Left cardiac atrium (tissue), 4 donors: Measurements from ENCODE around the gene TACR2. TPM values are rescaled to one million over a fixed set of nuclear protein-coding genes. Genes with fewer than 3 reads are reported as not detected.
A peak's percentile ranks its signal among the peaks of the same experiment; 100 is the strongest.

Source experiments
- ATAC-seq, 2 donors: fragments of 200-7000 bp; cut with Tn5 transposase; one replicate each; pipeline ENCODE4 v1.9.1; 2020; ENCODE audit warnings: mild to moderate bottlenecking in 2 of 2, moderate library complexity in 2 of 2
- DNase-seq: peaks from one replicate; pipeline ENCODE4 v3.0.0-alpha.2; 2020
- intact Hi-C, 2 donors: fragments of 100-400 bp; cut with DNase I; formaldehyde crosslinking; loops; one replicate each; pipeline versions ENCODE4 v1.14.1 to v1.15.1; 2022 to 2023
- total RNA-seq, 2 donors: library from RNA; stranded (reverse); fragmentation: NEBNext Ultra II Directional; extraction: Animal tissue kit (Norgen Biotek cat#: 25700); gene quantifications; one replicate each; pipeline ENCODE4 v1.2.1, GENCODE V29; 2021
- donor health status: DM: no; HTN: yes; CAD: no.
- donor health status: DM: no; HTN: yes; CAD: no; lungs with severe emphysema.
- donor health status: DM: yes; HTN: yes; CAD: no.
- donor health status: Dilated cardiomyopathy.

The TACR2 gene
- total RNA-seq, 2 donors from 2014 or later = 0.24 to 0.31 TPM

DNA sequence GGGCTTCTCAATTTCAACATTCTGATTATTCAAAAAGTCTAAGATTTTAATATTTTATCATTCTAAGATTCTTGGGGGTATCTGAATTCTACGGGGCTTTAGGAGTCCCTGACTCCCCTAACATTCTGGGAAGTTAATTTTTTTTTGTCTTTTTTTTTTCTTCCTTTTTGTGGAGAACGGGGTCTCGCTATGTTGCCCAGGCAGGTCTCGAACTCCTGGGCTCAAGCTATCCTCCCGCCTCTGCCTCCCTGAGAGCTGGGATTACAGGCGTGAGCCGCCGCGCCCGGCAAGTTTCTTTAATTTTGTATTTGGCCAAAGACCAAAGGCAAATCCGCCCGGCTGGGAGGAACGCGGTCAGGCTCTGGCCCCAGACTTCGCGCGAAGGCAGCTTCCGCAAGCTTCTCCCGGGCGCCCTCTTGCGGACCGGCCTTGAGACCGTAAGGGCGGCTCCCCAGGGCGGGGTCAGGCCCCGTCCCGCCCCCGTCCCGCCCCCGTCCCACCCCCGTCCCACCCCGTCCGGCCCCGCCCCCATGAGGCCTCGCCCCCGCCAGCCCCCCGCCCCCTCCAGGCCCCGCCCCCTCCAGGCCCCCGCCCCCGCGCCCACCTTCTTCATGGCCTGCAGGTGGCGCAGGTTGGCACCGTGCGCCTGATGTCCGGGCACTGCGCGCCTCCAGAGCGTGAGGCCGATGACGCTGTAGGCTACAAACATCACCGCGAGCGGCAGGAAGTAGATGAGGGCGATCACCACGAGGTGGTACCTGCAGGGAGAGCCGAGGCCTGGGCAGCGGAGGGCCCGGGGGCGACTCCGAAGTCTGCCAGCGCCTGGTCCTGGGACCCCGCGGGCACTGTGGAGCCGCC, 8.2 kb downstream of the TACR2 start:
- peak; percentile 97 for DNase-seq
- ATAC-seq = peak; percentile 86 to 90
- intact Hi-C loops = no loop called here

- peak; percentile 28 for DNase-seq
- peak in 1 of 2 donors; percentile 1 for ATAC-seq
- intact Hi-C loops = no loop called here
These were observed 9.0 kb downstream of the TACR2 start for GRCh38 chr10:69407621-69408301.

- intact Hi-C loops = no loop called here
- DNase-seq (peak; percentile 23), ATAC-seq (no peak)
These were observed 9.7 kb downstream of the TACR2 start for GRCh38 chr10:69406816-69407580.

DNA sequence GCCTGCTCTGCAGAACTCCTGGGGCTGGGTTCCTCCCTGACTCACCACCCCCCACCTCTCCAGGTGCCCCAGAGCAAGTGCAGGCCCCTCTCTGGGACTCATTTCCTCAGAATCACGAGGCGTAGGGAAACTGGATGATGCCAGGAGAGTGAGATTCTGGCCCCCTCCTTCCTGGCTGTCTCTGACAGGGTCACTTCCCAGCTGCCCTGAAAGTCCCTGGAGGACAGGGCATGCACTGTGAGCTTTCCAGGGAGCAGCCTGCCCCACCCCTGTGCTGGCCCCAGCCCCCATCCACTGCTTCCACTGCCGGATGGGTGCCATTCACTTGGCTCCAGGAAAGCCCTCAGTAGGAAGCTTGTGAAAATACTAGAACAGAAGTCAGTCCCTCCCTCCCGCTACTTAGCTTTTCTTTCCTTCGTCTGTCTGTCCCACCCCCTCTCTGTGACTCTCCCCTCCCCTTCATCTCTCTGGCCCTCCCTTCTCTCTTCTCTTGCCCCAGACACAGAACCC, 10.4 kb downstream of the TACR2 start:
- ATAC-seq (peak; percentile 13 to 34), DNase-seq (peak; percentile 70)
- intact Hi-C loops = no loop called here

- DNase-seq (no peak), ATAC-seq (no peak)
- intact Hi-C loops = no loop called here
These were observed 11.5 kb downstream of the TACR2 start for GRCh38 chr10:69405221-69405620.

DNA sequence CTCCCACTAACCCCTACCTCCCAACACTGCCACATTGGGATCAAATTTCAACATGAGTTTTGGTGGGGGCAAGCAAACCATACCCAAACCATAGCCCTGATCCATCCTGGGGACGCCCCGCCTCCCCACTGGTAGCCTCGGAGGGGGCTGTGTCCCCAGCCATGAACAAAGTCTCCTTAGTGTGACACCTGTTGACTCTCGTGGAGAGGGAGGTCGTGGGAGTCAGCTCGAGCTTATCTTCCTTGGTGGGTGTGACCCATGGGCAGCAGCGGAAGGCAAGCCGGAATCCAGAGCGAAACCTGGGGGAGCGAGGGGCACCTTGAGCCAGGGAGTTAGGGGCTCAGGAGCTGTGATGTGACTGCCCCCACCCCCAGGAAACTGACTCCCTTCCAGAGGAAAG, 11.9 kb downstream of the TACR2 start:
- peak; percentile 14 for DNase-seq
- intact Hi-C loops = no loop called here
- ATAC-seq = no peak

DNA sequence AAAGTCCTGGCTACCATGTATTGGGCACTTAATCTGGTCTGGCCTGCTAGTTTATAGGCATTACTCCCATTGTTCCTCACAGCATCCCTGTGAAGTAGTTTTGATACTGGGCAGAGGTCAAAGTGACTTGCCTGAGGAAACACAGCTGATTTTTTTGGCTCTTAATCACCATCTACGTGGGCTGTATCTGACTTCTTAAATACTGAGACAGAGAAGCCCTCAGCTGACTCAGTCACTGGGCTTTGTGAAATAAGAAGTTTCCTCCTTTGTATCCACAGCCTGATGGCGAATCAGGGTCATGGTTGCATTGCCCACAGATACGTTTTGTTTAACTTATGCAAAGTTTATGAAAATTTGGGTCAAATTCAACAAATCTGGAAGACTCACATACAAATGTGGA, 13.2 kb downstream of the TACR2 start:
- ATAC-seq (peak in 1 of 2 donors; percentile 2), DNase-seq (peak; percentile 20)
- intact Hi-C loops = no loop called here

DNA sequence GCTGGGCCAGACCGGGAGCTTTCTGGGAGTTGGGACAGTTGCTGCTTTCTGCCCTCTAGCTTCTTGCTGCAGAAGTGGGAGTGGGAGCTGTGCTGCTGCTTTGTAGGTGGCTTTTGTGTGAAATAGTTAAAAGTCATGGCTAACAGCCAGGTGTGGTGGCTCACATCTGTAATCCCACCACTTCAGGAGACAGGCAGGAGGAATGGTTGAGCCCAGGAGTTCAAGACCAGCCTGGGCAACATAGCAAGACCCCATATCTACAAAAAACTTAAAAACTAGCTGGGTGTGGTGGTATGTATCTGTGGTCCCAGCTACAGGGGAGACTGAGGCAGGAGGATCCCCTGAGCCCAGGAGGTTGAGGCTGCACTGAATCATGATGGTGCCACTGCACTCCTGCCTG, 13.7 kb downstream of the TACR2 start:
- intact Hi-C loops = no loop called here
- DNase-seq = no peak

GRCh38 chr10:69402386-69402785, 14.3 kb downstream of the TACR2 start:
- DNase-seq (no peak), ATAC-seq (no peak)
- intact Hi-C loops = no loop called here

More for the DNA sequence above, 13.7 kb downstream of the TACR2 start:
- ATAC-seq = no peak

GRCh38 chr10:69401416-69401815, 15.3 kb downstream of the TACR2 start:
- DNase-seq (no peak), ATAC-seq (no peak)
- intact Hi-C loops = no loop called here

DNA sequence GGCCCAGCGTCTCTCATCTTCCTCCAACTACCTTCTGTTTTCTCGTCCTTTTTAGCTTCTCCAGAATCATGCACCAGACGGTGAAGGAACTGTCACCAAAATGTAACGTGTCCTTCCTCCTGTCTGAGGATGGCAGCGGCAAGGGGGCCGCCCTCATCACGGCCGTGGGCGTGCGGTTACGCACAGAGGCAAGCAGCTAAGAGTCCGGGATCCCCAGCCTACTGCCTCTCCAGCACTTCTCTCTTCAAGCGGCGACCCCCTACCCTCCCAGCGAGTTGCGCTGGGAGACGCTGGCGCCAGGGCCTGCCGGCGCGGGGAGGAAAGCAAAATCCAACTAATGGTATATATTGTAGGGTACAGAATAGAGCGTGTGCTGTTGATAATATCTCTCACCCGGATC, 15.8 kb downstream of the TACR2 start:
- DNase-seq (no peak), ATAC-seq (no peak)
- intact Hi-C loops = no loop called here

GRCh38 chr10:69398466-69398865, 18.3 kb downstream of the TACR2 start:
- ATAC-seq = peak; percentile 7 to 30

DNA sequence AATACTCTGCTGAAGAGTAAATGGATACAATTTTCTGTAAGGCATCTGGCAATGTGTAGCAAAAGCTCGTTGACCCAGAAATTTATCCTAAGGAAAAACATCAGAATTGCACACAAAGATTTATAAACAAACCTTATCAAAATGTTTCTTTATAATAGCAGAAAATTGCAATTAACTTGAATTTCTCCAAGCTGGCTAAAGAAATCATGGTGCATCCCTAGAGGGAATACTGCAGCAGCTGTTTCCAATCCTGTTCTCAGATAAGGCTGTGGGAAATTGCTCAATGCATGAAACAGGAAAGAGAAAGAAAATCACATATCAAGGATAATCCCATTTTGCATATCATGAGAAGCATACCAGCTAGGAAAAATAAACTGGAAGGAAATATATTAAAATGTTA, 18.7 kb downstream of the TACR2 start:
- intact Hi-C loops = loop anchor here in 1 of 2 donors (10.0 kb wide), 1 partner anchor 393 kb away; no protein-coding TSS in a partner anchor
- ATAC-seq (peak; percentile 45 to 53), DNase-seq (no peak)

More at GRCh38 chr10:69398466-69398865, 18.3 kb downstream of the TACR2 start:
- no peak for DNase-seq
- intact Hi-C loops = loop anchor here in 1 of 2 donors (10.0 kb wide), 1 partner anchor 394 kb away; no protein-coding TSS in a partner anchor

DNA sequence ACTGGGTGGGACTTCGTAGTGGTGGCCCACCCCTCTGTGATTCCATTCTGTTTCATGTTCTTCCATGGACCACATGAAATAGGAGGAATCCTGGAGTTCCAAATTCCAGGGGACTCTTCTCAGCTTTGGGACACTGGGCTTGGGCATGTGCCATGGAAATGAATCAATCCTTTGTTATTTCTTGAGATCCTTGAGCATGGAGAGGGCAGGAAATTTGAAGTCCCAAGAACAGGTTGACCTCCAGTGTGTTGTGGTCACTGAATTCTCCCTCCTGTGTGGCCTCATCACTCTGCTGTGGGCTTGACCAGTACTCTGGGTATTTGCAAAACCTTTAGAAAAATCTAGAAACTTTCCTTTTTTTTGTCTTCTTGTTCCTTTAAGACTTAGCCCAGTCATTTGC, 22.7 kb downstream of the TACR2 start:
- intact Hi-C loops = loop anchor here in 1 of 2 donors (10.0 kb wide), 1 partner anchor 389 kb away; no protein-coding TSS in a partner anchor
- DNase-seq = no peak
- ATAC-seq = no peak

DNA sequence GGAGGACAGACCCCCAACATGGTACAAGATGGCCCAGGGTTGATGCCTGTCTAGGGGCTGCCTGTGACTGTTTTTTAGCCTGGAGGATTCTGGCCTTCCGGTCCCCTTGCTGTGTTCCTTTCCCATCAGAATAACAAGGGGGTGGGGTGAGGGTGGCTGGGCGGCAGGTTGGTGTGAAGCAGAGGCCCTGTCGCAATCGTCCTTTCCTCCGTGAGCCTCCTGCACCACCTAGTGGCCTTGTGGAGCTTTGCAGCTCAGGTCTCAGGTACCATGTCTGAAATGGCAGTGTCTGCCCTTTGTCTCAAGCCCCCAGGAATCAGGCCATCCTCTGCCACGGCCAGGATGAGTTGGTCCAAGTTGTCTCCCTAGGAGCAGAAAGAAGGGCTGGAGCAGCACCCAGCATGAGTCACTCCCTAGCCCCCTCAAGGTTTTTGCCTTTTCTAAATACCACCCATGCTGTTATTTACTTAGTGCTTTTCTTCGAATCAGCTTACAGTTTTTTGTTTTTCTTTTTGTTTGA, 24.2 kb downstream of the TACR2 start:
- peak; percentile 88 for ATAC-seq
- intact Hi-C loops = loop anchor here (1.0 to 10.0 kb wide), 3 partner anchors 154 to 388 kb away; no protein-coding TSS in a partner anchor
- DNase-seq = peak; percentile 89

DNA sequence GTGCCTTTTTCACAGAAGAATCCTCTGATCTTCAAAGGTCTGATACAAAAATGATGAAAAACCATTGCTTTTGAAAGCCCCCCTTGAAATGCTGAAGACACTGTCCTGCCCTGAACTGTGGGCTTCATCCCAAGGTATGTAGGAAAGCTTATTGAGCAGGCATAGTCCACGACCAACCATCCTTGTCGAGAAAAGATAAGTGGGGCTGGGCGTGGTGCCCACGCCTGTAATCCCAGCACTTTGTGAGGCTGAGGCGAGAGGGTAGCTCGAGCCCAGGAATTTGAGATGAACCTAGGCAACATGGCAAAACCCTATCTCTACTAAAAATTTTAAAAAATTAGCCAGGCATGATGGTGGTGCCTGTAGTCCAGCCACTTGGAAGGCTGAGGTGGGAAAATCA, 25.6 kb downstream of the TACR2 start:
- DNase-seq (no peak), ATAC-seq (peak; percentile 48 to 53)
- intact Hi-C loops = loop anchor here in 1 of 2 donors (10.0 kb wide), 1 partner anchor 386 kb away; no protein-coding TSS in a partner anchor

DNA sequence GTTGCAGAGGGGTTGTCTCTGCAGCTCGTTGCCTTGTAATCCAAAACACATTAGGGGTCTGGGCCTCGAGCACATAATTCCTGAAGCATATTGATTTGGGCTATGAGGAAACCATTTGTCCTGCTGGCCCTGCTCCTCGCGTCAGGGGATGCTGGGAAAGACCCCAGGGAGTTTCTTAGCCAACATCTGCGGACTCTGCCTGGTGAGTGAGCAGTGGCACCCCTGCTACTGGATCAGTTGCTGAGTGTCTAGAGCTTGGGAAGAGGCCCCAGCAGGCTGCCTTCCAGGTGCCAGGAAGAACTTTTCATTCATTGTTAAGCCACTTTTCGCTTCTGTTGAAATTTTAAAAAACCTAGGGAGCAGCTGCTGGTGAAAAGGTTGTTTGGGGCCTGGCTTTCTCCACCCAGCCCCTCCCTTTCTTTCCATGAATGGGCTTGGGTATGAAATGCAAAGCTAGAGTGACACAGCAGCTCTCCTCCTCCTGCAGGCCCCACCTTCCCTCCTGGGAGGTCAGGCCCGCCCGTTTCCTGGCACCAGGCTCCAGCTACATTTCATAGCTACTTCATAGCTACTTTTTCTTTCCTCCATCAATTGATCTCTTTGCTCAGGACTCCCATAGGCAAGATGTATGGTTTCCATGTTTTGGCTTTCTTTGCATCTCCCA, 26.8 kb downstream of the TACR2 start:
- DNase-seq (peak; percentile 52), ATAC-seq (peak; percentile 58 to 73)
- intact Hi-C loops = loop anchor here in 1 of 2 donors (10.0 kb wide), 1 partner anchor 385 kb away; no protein-coding TSS in a partner anchor

DNA sequence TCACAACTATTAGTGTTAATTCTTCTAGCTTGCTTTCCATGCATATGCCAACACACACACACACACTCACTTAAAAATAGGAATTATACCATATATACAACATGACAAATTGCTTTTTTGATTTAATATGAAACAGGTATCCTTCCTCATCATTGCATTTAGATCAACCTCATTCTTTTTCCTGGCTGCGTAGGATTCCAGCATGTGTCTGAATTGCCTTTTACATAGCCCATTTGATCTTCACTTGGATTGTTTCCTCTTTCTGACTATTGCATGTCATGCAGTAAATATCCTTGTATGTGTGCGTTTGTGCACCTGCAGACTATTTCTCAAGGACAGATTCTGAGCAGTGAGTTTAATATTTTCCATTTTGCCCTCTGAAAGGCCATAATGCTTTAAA, 28.2 kb downstream of the TACR2 start:
- intact Hi-C loops = no loop called here
- ATAC-seq (no peak), DNase-seq (no peak)
